Activated CD8-positive, alpha-beta memory T cell treated with anti-CD3 and anti-CD28 coated beads for 48 hours (primary cell): ENCODE data around the gene RAP1A.
"Not testable (repeated sequence)": the region's sequence is repeated elsewhere in the genome, so short reads cannot be mapped to it uniquely, and the experiment has no call there.

Experiments
- DNase-seq, 3 experiments: peaks; one replicate each; pipeline ENCODE4 v3.0.0-alpha.2; 2020; ENCODE audit warnings: low read depth in 2 of 3, low spot score in 2 of 3

Gene RAP1A

DNA sequence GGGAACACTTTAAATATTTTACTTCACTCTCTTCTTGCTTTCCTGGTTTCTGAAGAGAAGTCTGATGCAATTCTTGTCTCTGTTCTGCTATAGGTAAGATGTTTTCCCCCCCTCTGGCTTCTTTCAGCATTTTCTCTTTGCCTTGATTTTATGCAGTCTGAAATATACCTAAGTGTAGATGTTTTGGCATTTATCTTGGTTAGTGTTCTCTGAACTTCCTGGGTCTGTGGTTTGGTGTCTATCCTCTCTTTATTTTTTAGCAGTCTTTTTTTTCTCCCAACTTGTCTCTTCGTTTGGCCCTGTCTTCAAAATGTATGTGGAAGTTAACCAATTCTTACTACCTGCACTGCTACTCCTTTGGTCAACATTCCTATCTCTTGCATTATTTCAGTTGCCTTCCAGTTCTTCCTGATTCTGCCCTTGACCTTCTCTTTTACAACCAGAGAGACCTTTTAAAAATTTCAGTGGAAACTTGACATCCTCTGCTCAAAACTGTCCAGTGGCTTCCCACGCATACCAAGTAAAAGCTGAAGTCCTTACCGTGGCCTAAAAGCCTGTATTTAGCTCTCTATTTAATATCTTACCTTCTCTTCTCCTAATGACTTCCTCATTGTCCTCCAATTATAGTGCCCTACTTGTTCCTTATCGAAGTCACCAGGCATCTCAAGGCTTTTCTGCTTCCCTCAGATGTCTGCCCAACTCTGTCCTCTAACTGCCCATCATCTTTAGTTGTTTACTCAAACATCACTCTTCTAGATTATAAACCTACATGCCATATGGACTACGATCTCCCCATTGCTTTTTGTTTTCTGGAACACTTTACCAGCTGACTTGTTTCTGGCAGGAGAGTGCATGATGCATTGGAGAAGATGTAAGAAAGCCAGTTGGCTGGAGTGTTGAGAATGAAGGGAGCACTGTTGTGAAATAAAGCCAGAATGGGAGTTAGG, 40.9 kb downstream of the RAP1A start:
- DNase-seq, result no peak

- DNase-seq, result no peak
Observed at GRCh38 chr1:111664652-111665051, 45.1 kb downstream of the RAP1A start.

GRCh38 chr1:111665497-111665896, 45.9 kb downstream of the RAP1A start:
- no peak for DNase-seq

DNA sequence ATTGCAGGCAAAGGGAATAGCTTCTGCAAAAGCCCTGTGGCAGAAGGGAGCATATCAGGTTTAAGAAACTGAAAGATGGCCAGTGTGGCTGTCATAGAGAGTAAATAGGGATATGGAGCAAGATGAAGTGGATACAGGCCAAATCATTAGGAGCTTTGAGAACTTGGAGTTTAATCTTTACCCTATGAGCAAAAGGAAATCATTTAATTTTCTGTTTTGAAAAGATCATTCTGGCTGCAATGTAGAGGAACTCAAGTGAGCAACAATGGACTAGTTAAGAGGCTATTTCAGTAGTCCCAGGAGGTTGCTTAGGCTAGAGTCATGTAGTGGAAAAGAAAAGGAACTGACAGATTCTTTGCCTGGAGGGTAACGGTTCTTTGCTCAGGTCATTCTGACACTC, 47.2 kb downstream of the RAP1A start:
- DNase-seq, result no peak

- no peak for DNase-seq
Observed at GRCh38 chr1:111669268-111669667, 49.7 kb downstream of the RAP1A start.

- no peak for DNase-seq
Observed at GRCh38 chr1:111671852-111672251, 52.3 kb downstream of the RAP1A start.

GRCh38 chr1:111672331-111672730, 52.7 kb downstream of the RAP1A start:
- DNase-seq, result no peak

DNA sequence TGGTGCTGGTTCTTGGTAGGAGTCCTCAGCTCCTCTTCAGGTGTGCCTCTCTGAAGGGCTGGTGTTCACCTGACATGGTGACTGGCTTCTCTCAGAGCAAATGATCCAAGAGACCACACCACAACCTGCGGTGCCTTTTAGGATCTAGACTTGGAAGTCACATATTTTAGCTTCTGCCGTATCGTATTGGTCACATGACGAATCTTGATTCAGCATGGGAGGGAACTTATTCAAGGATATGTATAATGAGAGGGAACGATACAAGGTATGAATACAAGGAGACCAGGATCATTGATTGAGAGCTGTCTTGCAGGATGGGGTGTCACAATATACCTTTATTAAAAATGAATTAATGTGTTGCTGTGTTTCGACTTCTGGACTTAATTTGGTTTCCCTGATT, 58.0 kb downstream of the RAP1A start:
- no peak for DNase-seq

DNA sequence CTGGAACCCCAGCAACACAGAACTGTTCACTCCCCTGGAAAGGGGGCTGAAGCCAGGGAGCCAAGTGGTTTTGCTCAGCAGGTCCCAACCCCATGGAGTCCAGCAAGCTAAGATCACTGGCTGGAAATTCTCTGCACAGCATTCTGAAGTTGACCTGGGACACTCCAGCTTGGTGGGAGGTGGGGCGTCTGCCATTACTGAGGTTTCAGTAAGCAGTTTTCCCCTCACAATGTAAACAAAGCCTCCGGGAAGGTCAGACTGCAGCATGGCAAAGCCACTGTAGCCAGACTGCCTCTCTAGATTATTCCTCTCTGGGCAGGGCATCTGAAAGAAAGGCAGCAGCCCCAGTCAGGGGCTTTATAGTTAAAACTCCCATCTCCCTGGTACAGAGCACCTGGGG, 60.0 kb downstream of the RAP1A start:
- DNase-seq, result no peak

DNA sequence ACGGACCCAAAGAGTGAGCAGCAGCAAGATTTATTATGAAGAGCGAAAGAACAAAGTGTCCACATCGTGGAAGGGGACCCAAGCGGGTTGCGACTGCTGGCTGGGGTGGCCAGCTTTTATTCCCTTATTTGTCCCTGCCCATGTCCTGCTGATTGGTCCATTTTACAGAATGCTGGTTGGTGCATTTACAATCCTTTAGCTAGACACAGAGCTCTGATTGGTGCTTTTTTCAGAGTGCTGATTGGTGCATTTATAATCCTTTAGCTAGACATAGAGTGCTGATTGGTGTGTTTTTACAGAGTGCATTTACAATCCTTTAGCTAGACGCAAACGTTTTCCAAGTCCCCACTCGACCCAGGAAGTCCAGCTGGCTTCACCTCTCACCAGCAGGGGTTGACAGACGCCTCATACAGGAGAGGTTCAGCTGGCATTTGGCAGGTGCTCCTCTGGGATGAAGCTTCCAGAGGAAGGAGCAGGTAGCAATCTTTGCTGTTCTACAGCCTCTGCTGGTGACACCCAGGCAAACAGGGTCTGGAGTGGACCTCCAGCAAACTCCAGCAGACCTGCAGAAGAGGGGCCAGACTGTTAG, 60.7 kb downstream of the RAP1A start:
- DNase-seq, result not testable (repeated sequence)

GRCh38 chr1:111685293-111686153, 65.9 kb downstream of the RAP1A start:
- not testable (repeated sequence) for DNase-seq

GRCh38 chr1:111690306-111690617, 70.7 kb downstream of the RAP1A start:
- no peak for DNase-seq

- no peak for DNase-seq
Observed at GRCh38 chr1:111691886-111692285, 72.3 kb downstream of the RAP1A start.

- no peak for DNase-seq
Observed at GRCh38 chr1:111695801-111696200, 76.2 kb downstream of the RAP1A start.

DNA sequence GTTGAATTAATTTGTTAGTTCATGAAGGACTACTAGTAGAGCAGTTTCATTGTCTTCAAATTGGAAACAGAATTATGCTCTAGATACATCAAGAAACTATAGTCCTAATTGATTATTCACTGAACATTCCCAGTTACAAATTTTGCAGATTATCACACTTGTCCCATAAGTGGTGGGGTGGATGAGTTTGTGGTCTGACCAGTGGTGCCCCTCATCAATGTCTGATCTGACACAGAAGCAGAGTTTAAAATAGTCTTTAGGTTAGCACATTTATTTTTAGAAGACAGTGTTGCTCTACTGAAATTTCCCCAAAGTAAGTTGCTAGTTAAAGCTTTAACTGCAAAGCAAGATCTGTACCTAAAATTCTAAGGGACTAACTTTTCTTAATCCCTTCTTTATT, 76.7 kb downstream of the RAP1A start:
- no peak for DNase-seq

- no peak for DNase-seq
Observed at GRCh38 chr1:111699268-111699667, 79.7 kb downstream of the RAP1A start.

DNA sequence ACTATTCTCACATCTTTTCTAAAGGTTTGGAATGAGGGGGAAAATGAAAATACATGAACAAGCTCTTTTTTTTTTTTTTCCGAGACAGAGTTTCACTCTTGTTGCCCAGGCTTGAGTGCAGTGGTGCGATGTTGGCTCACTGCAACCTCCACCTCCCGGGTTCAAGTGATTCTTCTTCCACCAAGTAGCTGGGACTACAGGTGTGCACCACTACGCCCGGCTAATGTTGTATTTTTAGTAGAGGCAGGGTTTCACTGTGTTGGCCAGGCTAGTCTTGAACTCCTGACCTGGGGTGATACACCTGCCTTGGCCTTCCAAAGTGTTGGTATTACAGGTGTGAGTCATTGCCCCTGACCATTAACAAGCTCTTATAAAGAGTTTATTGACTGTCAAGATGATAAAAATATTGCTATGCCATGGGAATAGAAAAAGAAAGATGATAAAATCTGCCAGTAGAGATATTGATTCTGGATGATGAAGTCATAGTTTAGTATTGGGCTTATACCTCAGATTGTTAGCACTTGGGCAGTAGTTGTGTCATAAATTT, 83.0 kb downstream of the RAP1A start:
- DNase-seq, result no peak

- no peak for DNase-seq
Observed at GRCh38 chr1:111704240-111704639, 84.7 kb downstream of the RAP1A start.

GRCh38 chr1:111704776-111705175, 85.2 kb downstream of the RAP1A start:
- no peak for DNase-seq

GRCh38 chr1:111705841-111706240, 86.3 kb downstream of the RAP1A start:
- no peak for DNase-seq

DNA sequence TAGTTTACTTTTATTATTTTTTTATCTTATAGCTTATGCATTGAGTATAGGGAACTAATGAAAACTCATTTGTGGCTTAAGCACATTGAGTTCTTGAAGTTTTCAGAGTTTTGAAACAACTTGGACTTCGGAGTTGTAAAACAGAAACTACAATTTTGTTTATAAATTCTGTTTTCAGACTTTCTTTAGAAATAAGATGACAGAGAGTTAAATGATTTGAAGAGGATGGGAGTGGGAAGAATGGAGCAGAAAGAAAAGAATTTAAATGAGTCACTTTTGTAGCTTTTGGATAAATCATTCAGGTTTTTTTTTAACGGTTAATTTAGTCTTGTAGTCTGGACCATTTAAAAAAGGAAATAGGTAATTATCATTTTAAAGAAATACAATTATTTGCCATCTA, 87.3 kb downstream of the RAP1A start:
- no peak for DNase-seq

DNA sequence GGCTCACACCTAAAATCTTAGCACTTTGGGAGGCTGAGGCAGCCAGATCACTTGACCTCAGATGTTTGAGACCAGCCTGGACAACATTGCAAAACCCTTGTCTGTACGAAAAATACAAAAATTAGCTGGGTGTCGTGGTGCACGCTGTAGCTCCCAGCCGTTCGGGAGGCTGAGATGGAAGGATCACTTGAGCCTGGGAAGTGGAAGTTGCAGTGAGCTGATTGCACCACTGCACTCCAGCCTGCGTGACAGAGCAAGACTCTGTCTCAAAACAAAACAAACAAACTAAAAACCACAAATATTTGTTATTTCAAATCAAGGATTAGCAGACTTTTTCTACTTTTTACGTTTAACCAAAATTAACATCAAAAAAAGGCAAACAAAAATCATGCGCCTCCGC, 88.3 kb downstream of the RAP1A start:
- no peak for DNase-seq
